ENCODE data around the gene KRTAP19-4. TPM values are rescaled to one million over a fixed set of nuclear protein-coding genes. Genes with fewer than 3 reads are reported as not detected.

The KRTAP19-4 gene
- total RNA-seq, 1 experiment from 2014 or later, result not detected

Other genes starting within 250 kb of the KRTAP19-4 start
- not detected for gene KRTAP24-1, start 214.2 kb downstream of the KRTAP19-4 start, total RNA-seq (2021; ENCODE audit: unreplicated experiment)
- gene KRTAP25-1, start 207.7 kb downstream of the KRTAP19-4 start, total RNA-seq (2021; ENCODE audit: unreplicated experiment), result not detected
- not detected for gene KRTAP26-1, start 176.8 kb downstream of the KRTAP19-4 start, total RNA-seq (2021; ENCODE audit: unreplicated experiment)
- not detected for gene KRTAP27-1, start 159.5 kb downstream of the KRTAP19-4 start, total RNA-seq (2021; ENCODE audit: unreplicated experiment)
- gene KRTAP23-1, start 148.6 kb downstream of the KRTAP19-4 start, total RNA-seq (2021; ENCODE audit: unreplicated experiment), result not detected
- not detected for gene KRTAP13-2, start 124.9 kb downstream of the KRTAP19-4 start, total RNA-seq (2021; ENCODE audit: unreplicated experiment)
- not detected for gene KRTAP13-1, start 101.1 kb downstream of the KRTAP19-4 start, total RNA-seq (2021; ENCODE audit: unreplicated experiment)
- not detected for gene KRTAP13-3, start 71.2 kb downstream of the KRTAP19-4 start, total RNA-seq (2021; ENCODE audit: unreplicated experiment)
- not detected for gene KRTAP13-4, start 66.9 kb downstream of the KRTAP19-4 start, total RNA-seq (2021; ENCODE audit: unreplicated experiment)
- not detected for gene KRTAP15-1, start 56.9 kb downstream of the KRTAP19-4 start, total RNA-seq (2021; ENCODE audit: unreplicated experiment)
- not detected for gene KRTAP19-1, start 16.8 kb downstream of the KRTAP19-4 start, total RNA-seq (2021; ENCODE audit: unreplicated experiment)
- gene KRTAP19-2, start 9.7 kb downstream of the KRTAP19-4 start, total RNA-seq (2021; ENCODE audit: unreplicated experiment), result not detected
- not detected for gene KRTAP19-3, start 5.2 kb downstream of the KRTAP19-4 start, total RNA-seq (2021; ENCODE audit: unreplicated experiment)
- gene KRTAP19-5, start 5.0 kb upstream of the KRTAP19-4 start, total RNA-seq (2021; ENCODE audit: unreplicated experiment), result not detected
- gene KRTAP19-6, start 44.7 kb upstream of the KRTAP19-4 start, total RNA-seq (2021; ENCODE audit: unreplicated experiment), result not detected
- not detected for gene KRTAP19-7, start 64.1 kb upstream of the KRTAP19-4 start, total RNA-seq (2021; ENCODE audit: unreplicated experiment)
- gene KRTAP22-2, start 93.2 kb upstream of the KRTAP19-4 start, total RNA-seq (2021; ENCODE audit: unreplicated experiment), result not detected
- gene KRTAP6-3, start 95.3 kb upstream of the KRTAP19-4 start, total RNA-seq (2021; ENCODE audit: unreplicated experiment), result not detected
- not detected for gene KRTAP6-2, start 101.7 kb upstream of the KRTAP19-4 start, total RNA-seq (2021; ENCODE audit: unreplicated experiment)
- gene KRTAP22-1, start 103.9 kb upstream of the KRTAP19-4 start, total RNA-seq (2021; ENCODE audit: unreplicated experiment), result not detected
- gene KRTAP6-1, start 116.8 kb upstream of the KRTAP19-4 start, total RNA-seq (2021; ENCODE audit: unreplicated experiment), result not detected
- gene KRTAP20-1, start 119.3 kb upstream of the KRTAP19-4 start, total RNA-seq (2021; ENCODE audit: unreplicated experiment), result not detected
- not detected for gene KRTAP20-4, start 123.5 kb upstream of the KRTAP19-4 start, total RNA-seq (2021; ENCODE audit: unreplicated experiment)
- gene KRTAP20-2, start 138.0 kb upstream of the KRTAP19-4 start, total RNA-seq (2021; ENCODE audit: unreplicated experiment), result not detected
- gene KRTAP20-3, start 145.7 kb upstream of the KRTAP19-4 start, total RNA-seq (2021; ENCODE audit: unreplicated experiment), result not detected
- not detected for gene KRTAP21-3, start 221.6 kb upstream of the KRTAP19-4 start, total RNA-seq (2021; ENCODE audit: unreplicated experiment)

All from Panc1 (cell line).